HepG2 (cell line): ENCODE measurements around the gene IGF2BP3. TPM values are rescaled to one million over a fixed set of nuclear protein-coding genes. Genes with fewer than 3 reads are reported as not detected.

ENCODE experiments used
- CTCF ChIP-seq: sonication (generic); formaldehyde crosslinking; IDR thresholded peaks from 2 replicates; pipeline ENCODE4 v1.5.0; 2020; ENCODE audit warnings: mild to moderate bottlenecking, missing genetic modification reagents, moderate library complexity
- ERF ChIP-seq: IDR thresholded peaks from 2 replicates; pipeline ENCODE4 v1.6.1; 2018; ENCODE audit warnings: missing biosample characterization, missing genetic modification reagents
- IKZF1 ChIP-seq: fragments of 450-650 bp; IDR thresholded peaks from 2 replicates; pipeline ENCODE4 v1.7.1; 2016
- PHB2 ChIP-seq: fragments of 450-650 bp; IDR thresholded peaks from 2 replicates; pipeline ENCODE4 v1.6.1; 2018; ENCODE audit not compliant: partially characterized antibody
- XRCC5 ChIP-seq: fragments of 200-400 bp; formaldehyde crosslinking; optimal IDR thresholded peaks from 2 replicates; pipeline ENCODE3; 2017; ENCODE audit warnings: mild to moderate bottlenecking, low read length
- ZNF12 ChIP-seq: sonication (generic); formaldehyde crosslinking; IDR thresholded peaks from 2 replicates; pipeline ENCODE4 v1.5.0; 2020; ENCODE audit warnings: missing genetic modification reagents
- ZNF142 ChIP-seq: sonication (generic); formaldehyde crosslinking; IDR thresholded peaks from 2 replicates; pipeline ENCODE4 v1.4.0; 2020; ENCODE audit warnings: missing genetic modification reagents
- ZNF619 ChIP-seq: sonication (generic); formaldehyde crosslinking; IDR thresholded peaks from 2 replicates; pipeline ENCODE4 v1.4.0; 2020; ENCODE audit warnings: mild to moderate bottlenecking, missing genetic modification reagents
- ZNF691 ChIP-seq: sonication (generic); formaldehyde crosslinking; IDR thresholded peaks from 2 replicates; pipeline ENCODE4 v1.4.0; 2020; ENCODE audit warnings: missing genetic modification reagents, low read depth, mild to moderate bottlenecking, borderline replicate concordance
- ZNF720 ChIP-seq: sonication (generic); formaldehyde crosslinking; IDR thresholded peaks from 2 replicates; pipeline ENCODE4 v1.4.0; 2020; ENCODE audit warnings: missing genetic modification reagents
- polyA plus RNA-seq, 8 experiments: library from polyadenylated mRNA; depleted of rRNA in 3 of 8; stranded (reverse) in 7 of 8; unstranded in 1 of 8; fragments of >200 nt; fragmentation: Illumina TruSeq in 4 of 8; extraction: Trizol in 4 of 8; gene quantifications; 2 replicates each; pipeline versions ENCODE4 v1.2.1 to v1.2.3, GENCODE V29; 2011 to 2016; ENCODE audit warnings: low read depth in 4 of 8, missing spikeins in 1 of 8, mixed read lengths in 1 of 8; ENCODE audit not compliant: insufficient read depth in 1 of 8
- total RNA-seq, 5 experiments: library from RNA; depleted of rRNA; stranded (reverse); fragments of >200 nt; fragmentation: Illumina TruSeq; extraction: Trizol; gene quantifications; 2 replicates each; pipeline ENCODE4 v1.2.3, GENCODE V29; 2016; ENCODE audit warnings: low read depth in 1 of 5
- TF ChIP-seq, protein P1 (sequence below): sonication (generic); formaldehyde crosslinking; IDR thresholded peaks from 2 replicates; pipeline ENCODE4 v1.4.0; 2020; ENCODE audit warnings: missing genetic modification reagents
- TF ChIP-seq, protein P2 (sequence below): IDR thresholded peaks from 2 replicates; pipeline ENCODE4 v1.6.1; 2018; ENCODE audit warnings: missing genetic modification reagents, mild to moderate bottlenecking, missing compliant biosample characterization
- TF ChIP-seq, protein P3 (sequence below): sonication (generic); formaldehyde crosslinking; IDR thresholded peaks from 2 replicates; pipeline ENCODE4 v1.4.0; 2020; ENCODE audit warnings: missing genetic modification reagents, borderline replicate concordance

The IGF2BP3 gene
- total and polyA plus RNA-seq, 2 of the 13 experiments (the other 11 are each of a cell fraction or from before 2014, with no cell fraction given) = 37.7 to 39.5 TPM

GRCh38 chr7:23291957-23292560 is 178.2 kb downstream of the IGF2BP3 start (continued):
- TF ChIP-seq, protein P1, sequence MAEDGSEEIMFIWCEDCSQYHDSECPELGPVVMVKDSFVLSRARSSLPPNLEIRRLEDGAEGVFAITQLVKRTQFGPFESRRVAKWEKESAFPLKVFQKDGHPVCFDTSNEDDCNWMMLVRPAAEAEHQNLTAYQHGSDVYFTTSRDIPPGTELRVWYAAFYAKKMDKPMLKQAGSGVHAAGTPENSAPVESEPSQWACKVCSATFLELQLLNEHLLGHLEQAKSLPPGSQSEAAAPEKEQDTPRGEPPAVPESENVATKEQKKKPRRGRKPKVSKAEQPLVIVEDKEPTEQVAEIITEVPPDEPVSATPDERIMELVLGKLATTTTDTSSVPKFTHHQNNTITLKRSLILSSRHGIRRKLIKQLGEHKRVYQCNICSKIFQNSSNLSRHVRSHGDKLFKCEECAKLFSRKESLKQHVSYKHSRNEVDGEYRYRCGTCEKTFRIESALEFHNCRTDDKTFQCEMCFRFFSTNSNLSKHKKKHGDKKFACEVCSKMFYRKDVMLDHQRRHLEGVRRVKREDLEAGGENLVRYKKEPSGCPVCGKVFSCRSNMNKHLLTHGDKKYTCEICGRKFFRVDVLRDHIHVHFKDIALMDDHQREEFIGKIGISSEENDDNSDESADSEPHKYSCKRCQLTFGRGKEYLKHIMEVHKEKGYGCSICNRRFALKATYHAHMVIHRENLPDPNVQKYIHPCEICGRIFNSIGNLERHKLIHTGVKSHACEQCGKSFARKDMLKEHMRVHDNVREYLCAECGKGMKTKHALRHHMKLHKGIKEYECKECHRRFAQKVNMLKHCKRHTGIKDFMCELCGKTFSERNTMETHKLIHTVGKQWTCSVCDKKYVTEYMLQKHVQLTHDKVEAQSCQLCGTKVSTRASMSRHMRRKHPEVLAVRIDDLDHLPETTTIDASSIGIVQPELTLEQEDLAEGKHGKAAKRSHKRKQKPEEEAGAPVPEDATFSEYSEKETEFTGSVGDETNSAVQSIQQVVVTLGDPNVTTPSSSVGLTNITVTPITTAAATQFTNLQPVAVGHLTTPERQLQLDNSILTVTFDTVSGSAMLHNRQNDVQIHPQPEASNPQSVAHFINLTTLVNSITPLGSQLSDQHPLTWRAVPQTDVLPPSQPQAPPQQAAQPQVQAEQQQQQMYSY (CRISPR knock-in tag) = no peak
- TF ChIP-seq ZNF12 (CRISPR knock-in tag) (no peak), ZNF619 (CRISPR knock-in tag) (no peak), CTCF (CRISPR knock-in tag) (no peak), ERF (no peak), ZNF142 (CRISPR knock-in tag) (no peak), PHB2 (no peak), ZNF691 (CRISPR knock-in tag) (no peak), XRCC5 (no peak), ZNF720 (CRISPR knock-in tag) (no peak), IKZF1 (no peak)
- TF ChIP-seq, protein P2, sequence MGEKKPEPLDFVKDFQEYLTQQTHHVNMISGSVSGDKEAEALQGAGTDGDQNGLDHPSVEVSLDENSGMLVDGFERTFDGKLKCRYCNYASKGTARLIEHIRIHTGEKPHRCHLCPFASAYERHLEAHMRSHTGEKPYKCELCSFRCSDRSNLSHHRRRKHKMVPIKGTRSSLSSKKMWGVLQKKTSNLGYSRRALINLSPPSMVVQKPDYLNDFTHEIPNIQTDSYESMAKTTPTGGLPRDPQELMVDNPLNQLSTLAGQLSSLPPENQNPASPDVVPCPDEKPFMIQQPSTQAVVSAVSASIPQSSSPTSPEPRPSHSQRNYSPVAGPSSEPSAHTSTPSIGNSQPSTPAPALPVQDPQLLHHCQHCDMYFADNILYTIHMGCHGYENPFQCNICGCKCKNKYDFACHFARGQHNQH (CRISPR knock-in tag) = no peak
- TF ChIP-seq, protein P3, sequence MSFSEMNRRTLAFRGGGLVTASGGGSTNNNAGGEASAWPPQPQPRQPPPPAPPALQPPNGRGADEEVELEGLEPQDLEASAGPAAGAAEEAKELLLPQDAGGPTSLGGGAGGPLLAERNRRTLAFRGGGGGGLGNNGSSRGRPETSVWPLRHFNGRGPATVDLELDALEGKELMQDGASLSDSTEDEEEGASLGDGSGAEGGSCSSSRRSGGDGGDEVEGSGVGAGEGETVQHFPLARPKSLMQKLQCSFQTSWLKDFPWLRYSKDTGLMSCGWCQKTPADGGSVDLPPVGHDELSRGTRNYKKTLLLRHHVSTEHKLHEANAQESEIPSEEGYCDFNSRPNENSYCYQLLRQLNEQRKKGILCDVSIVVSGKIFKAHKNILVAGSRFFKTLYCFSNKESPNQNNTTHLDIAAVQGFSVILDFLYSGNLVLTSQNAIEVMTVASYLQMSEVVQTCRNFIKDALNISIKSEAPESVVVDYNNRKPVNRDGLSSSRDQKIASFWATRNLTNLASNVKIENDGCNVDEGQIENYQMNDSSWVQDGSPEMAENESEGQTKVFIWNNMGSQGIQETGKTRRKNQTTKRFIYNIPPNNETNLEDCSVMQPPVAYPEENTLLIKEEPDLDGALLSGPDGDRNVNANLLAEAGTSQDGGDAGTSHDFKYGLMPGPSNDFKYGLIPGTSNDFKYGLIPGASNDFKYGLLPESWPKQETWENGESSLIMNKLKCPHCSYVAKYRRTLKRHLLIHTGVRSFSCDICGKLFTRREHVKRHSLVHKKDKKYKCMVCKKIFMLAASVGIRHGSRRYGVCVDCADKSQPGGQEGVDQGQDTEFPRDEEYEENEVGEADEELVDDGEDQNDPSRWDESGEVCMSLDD (CRISPR knock-in tag) = peak; percentile 23; the same call in 1 of the 2 replicates
